ENCODE results near the gene CCDC40.

DNA sequence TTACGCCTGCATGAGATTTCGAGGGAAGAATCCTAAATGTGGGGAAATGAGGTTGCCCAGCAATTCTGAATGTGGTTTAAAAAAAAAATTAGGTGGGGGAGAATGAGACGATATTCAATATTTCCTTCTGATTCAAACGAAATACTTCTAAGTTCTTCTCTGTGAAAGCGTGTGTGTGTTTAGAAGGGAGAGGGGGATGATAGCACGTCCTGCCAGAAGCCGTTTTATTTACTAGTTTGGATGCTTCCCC is 48.6 kb upstream of the CCDC40 start:
- no peak for TF ChIP-seq EZH2 (IDR thresholded peaks at IDR 0.05)
- TF ChIP-seq, protein P1, sequence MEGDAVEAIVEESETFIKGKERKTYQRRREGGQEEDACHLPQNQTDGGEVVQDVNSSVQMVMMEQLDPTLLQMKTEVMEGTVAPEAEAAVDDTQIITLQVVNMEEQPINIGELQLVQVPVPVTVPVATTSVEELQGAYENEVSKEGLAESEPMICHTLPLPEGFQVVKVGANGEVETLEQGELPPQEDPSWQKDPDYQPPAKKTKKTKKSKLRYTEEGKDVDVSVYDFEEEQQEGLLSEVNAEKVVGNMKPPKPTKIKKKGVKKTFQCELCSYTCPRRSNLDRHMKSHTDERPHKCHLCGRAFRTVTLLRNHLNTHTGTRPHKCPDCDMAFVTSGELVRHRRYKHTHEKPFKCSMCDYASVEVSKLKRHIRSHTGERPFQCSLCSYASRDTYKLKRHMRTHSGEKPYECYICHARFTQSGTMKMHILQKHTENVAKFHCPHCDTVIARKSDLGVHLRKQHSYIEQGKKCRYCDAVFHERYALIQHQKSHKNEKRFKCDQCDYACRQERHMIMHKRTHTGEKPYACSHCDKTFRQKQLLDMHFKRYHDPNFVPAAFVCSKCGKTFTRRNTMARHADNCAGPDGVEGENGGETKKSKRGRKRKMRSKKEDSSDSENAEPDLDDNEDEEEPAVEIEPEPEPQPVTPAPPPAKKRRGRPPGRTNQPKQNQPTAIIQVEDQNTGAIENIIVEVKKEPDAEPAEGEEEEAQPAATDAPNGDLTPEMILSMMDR (IDR thresholded peaks at IDR 0.05) = no peak
